ENCODE measurements around the gene LMLN. TPM values are rescaled to one million over a fixed set of nuclear protein-coding genes. Genes with fewer than 3 reads are reported as not detected.

LMLN gene
- polyA plus RNA-seq, 3 donors, result 0.41 to 1.3 (median 1.00) TPM

GRCh38 chr3:198017090-198017489 is 57.1 kb downstream of the LMLN start:
- Histone ChIP-seq H3K9ac (ENCODE audit: insufficient read depth, low read length, poor library complexity, severe bottlenecking) (no peak overlapping the region), H3K27ac (ENCODE audit: low read depth in 1 of 2, low read length in 2 of 2) (no peak overlapping the region), H3K4me3 (replicated peaks in 1 of 3; ENCODE audit: low read depth in 2 of 3, low read length in 3 of 3) (no peak overlapping the region), H4K20me1 (ENCODE audit: insufficient read depth, low read length) (no peaks in the 10 kb centered on the region), H3K79me2 (ENCODE audit: insufficient read depth, low read length) (no peaks in the 10 kb centered on the region), H3K9me3 (replicated peaks in 1 of 2; ENCODE audit: control insufficient read depth in 1 of 2, insufficient read depth in 1 of 2, low read length in 2 of 2) (peaks cover 0 to 2% of the 10 kb centered on the region in 2 donors), H3K36me3 (replicated peaks in 1 of 2; ENCODE audit: control insufficient read depth in 1 of 2, insufficient read depth in 2 of 2, low read length in 2 of 2) (no peaks in the 10 kb centered on the region), H3K4me1 (ENCODE audit: control insufficient read depth in 1 of 2, insufficient read depth in 2 of 2, low read length in 2 of 2) (no peaks in the 10 kb centered on the region), H3K4me2 (replicated peaks; ENCODE audit: extremely low read depth, low read length, poor library complexity, severe bottlenecking) (no peak overlapping the region), H3K27me3 (ENCODE audit: control insufficient read depth in 2 of 2, insufficient read depth in 2 of 2, low read length in 2 of 2) (no peaks in the 10 kb centered on the region), H2AFZ (ENCODE audit: insufficient read depth, low read depth, low read length, poor library complexity, severe bottlenecking) (no peak overlapping the region)
- WGBS (ENCODE audit: insufficient coverage), result no CpG with 5 or more reads among the region's 5 CpGs
- Mint-ChIP-seq H3K27ac (no peak overlapping the region), H3K36me3 (no peaks in the 10 kb centered on the region), H3K4me3 (no peak overlapping the region), H3K27me3 (ENCODE audit: low read depth in 3 of 3) (no peaks in the 10 kb centered on the region), H3K4me1 (no peaks in the 10 kb centered on the region), H3K9me3 (peaks cover 0 to 10% (median 0%) of the 10 kb centered on the region in 7 donors)
- intact Hi-C loops (cut with micrococcal nuclease), result no loop called here
- no peak for DNase-seq
- no peak for TF ChIP-seq CTCF (IDR thresholded peaks at IDR 0.05)

GRCh38 chr3:198018416-198018815 is 58.4 kb downstream of the LMLN start:
- no peaks in the 10 kb centered on the region for H3K36me3 Mint-ChIP-seq
- DNase-seq, result no peak
- no peak overlapping the region for H3K4me3 Mint-ChIP-seq
- no peaks in the 10 kb centered on the region for H4K20me1 ChIP-seq (ENCODE audit: insufficient read depth, low read length)
- no peaks in the 10 kb centered on the region for H3K27me3 ChIP-seq (ENCODE audit: control insufficient read depth in 2 of 2, insufficient read depth in 2 of 2, low read length in 2 of 2)
- peaks cover 0 to 3% (median 0%) of the 10 kb centered on the region in 7 donors for H3K9me3 Mint-ChIP-seq
- no peaks in the 10 kb centered on the region for H3K4me1 Mint-ChIP-seq
- H3K4me3 ChIP-seq (replicated peaks in 1 of 3; ENCODE audit: low read depth in 2 of 3, low read length in 3 of 3), result no peak overlapping the region
- H3K27ac ChIP-seq (ENCODE audit: low read depth in 1 of 2, low read length in 2 of 2), result no peak overlapping the region
- H3K9me3 ChIP-seq (replicated peaks in 1 of 2; ENCODE audit: control insufficient read depth in 1 of 2, insufficient read depth in 1 of 2, low read length in 2 of 2), result no peaks in the 10 kb centered on the region
- intact Hi-C loops (cut with micrococcal nuclease), result no loop called here
- no peak overlapping the region for H3K9ac ChIP-seq (ENCODE audit: insufficient read depth, low read length, poor library complexity, severe bottlenecking)
- WGBS (ENCODE audit: insufficient coverage), result 83% methylated on average over 1 of the region's 4 CpGs
- no peak overlapping the region for H3K4me2 ChIP-seq (replicated peaks; ENCODE audit: extremely low read depth, low read length, poor library complexity, severe bottlenecking)
- H3K27me3 Mint-ChIP-seq (ENCODE audit: low read depth in 3 of 3), result no peaks in the 10 kb centered on the region
- no peaks in the 10 kb centered on the region for H3K4me1 ChIP-seq (ENCODE audit: control insufficient read depth in 1 of 2, insufficient read depth in 2 of 2, low read length in 2 of 2)
- H3K79me2 ChIP-seq (ENCODE audit: insufficient read depth, low read length), result no peaks in the 10 kb centered on the region
- no peak overlapping the region for H3K27ac Mint-ChIP-seq
- no peak for TF ChIP-seq CTCF (IDR thresholded peaks at IDR 0.05)
- H2AFZ ChIP-seq (ENCODE audit: insufficient read depth, low read depth, low read length, poor library complexity, severe bottlenecking), result no peak overlapping the region
- H3K36me3 ChIP-seq (replicated peaks in 1 of 2; ENCODE audit: control insufficient read depth in 1 of 2, insufficient read depth in 2 of 2, low read length in 2 of 2), result no peaks in the 10 kb centered on the region
